ENCODE measurements around the gene ROR2. TPM values are rescaled to one million over a fixed set of nuclear protein-coding genes. Genes with fewer than 3 reads are reported as not detected.

ROR2 gene
- total RNA-seq, 1 experiment from 2014 or later, result not detected

DNA sequence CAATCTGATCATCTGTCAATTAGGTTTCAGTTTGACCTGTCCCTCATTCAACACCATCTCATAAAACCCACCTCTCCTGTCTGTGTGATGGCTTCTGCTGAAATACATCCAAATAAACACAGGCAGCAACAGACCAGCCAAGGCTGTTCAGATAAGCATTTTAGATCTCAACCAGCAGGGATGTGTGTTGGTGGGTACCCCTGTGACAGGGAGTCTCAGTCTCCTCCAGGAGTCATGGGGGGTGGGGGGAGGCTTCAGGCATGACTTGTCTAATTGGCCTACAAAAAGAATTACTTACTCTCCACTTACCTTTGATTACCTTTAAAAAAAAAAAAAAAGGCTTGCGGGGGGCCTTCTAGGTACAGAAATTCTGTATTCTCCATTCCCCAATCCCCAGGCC is 65.9 kb downstream of the ROR2 start:
- TF ChIP-seq, protein P1, sequence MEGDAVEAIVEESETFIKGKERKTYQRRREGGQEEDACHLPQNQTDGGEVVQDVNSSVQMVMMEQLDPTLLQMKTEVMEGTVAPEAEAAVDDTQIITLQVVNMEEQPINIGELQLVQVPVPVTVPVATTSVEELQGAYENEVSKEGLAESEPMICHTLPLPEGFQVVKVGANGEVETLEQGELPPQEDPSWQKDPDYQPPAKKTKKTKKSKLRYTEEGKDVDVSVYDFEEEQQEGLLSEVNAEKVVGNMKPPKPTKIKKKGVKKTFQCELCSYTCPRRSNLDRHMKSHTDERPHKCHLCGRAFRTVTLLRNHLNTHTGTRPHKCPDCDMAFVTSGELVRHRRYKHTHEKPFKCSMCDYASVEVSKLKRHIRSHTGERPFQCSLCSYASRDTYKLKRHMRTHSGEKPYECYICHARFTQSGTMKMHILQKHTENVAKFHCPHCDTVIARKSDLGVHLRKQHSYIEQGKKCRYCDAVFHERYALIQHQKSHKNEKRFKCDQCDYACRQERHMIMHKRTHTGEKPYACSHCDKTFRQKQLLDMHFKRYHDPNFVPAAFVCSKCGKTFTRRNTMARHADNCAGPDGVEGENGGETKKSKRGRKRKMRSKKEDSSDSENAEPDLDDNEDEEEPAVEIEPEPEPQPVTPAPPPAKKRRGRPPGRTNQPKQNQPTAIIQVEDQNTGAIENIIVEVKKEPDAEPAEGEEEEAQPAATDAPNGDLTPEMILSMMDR (IDR thresholded peaks at IDR 0.05; ENCODE audit: unreplicated experiment), result no peak
- Mint-ChIP-seq H3K4me3 (ENCODE audit: low read depth, unreplicated experiment) (no peak overlapping the region), H3K27ac (ENCODE audit: unreplicated experiment) (no peak overlapping the region), H3K4me1 (ENCODE audit: low read depth, unreplicated experiment) (no peaks in the 10 kb centered on the region), H3K9me3 (ENCODE audit: low read depth, unreplicated experiment) (no peaks in the 10 kb centered on the region), H3K36me3 (ENCODE audit: insufficient read depth, unreplicated experiment) (no peaks in the 10 kb centered on the region), H3K27me3 (ENCODE audit: unreplicated experiment) (peaks cover 59% of the 10 kb centered on the region)
- BruUV-seq (replicated peaks), result no TSS peak
- no peak for DNase-seq
- intact Hi-C loops (cut with micrococcal nuclease; ENCODE audit: unreplicated experiment), result no loop called here
- CTCF ChIA-PET, result no interaction called here

DNA sequence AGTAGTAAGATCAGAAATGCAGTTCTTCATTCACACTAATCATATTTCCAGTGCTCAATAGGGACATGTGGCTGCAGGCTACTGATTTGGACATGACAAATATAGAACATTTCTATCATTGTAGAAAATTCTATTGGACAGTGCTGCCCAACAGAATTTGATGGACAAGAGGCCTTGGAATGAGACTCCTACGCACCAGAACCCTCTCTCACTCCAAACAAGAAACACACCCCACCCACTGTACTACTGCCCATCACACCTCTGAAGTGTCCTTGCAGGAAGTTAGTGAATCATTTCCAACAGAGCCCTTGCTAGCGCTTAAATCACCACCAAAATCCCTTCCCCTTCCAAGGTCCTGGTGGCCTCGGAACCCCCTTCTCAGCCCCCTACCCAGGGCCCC is 66.5 kb downstream of the ROR2 start:
- H3K27me3 Mint-ChIP-seq (ENCODE audit: unreplicated experiment), result peaks cover 53% of the 10 kb centered on the region
- BruUV-seq (replicated peaks), result no TSS peak
- intact Hi-C loops (cut with micrococcal nuclease; ENCODE audit: unreplicated experiment), result no loop called here
- no peak overlapping the region for H3K4me3 Mint-ChIP-seq (ENCODE audit: low read depth, unreplicated experiment)
- TF ChIP-seq, protein P1 (IDR thresholded peaks at IDR 0.05; ENCODE audit: unreplicated experiment), result no peak
- H3K27ac Mint-ChIP-seq (ENCODE audit: unreplicated experiment), result no peak overlapping the region
- DNase-seq, result no peak
- no peaks in the 10 kb centered on the region for H3K4me1 Mint-ChIP-seq (ENCODE audit: low read depth, unreplicated experiment)
- no peaks in the 10 kb centered on the region for H3K9me3 Mint-ChIP-seq (ENCODE audit: low read depth, unreplicated experiment)
- H3K36me3 Mint-ChIP-seq (ENCODE audit: insufficient read depth, unreplicated experiment), result no peaks in the 10 kb centered on the region
- CTCF ChIA-PET, result no interaction called here

DNA sequence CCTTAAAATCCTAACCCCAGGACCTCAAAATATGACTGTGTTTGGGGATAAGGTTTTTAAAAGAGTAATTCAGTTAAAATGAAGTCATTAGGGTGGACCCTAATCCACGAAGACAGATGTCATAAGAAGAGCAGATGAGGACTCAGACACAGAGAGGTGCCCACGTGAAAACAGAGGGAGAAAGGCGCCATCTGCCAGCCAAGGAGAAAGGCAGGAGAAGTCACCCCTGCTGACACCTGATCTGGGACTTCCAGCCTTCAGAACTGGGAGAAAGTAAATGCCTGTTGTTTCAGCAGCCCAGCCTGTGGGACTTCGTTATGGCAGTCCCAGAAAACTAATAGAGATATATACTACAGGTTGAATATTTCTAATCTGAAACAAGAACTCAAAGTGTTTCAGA is 67.4 kb downstream of the ROR2 start:
- Mint-ChIP-seq H3K27ac (ENCODE audit: unreplicated experiment) (no peak overlapping the region), H3K4me1 (ENCODE audit: low read depth, unreplicated experiment) (no peaks in the 10 kb centered on the region), H3K36me3 (ENCODE audit: insufficient read depth, unreplicated experiment) (no peaks in the 10 kb centered on the region), H3K9me3 (ENCODE audit: low read depth, unreplicated experiment) (no peaks in the 10 kb centered on the region), H3K4me3 (ENCODE audit: low read depth, unreplicated experiment) (no peak overlapping the region), H3K27me3 (ENCODE audit: unreplicated experiment) (peaks cover 46% of the 10 kb centered on the region)
- no peak for DNase-seq
- TF ChIP-seq, protein P1 (IDR thresholded peaks at IDR 0.05; ENCODE audit: unreplicated experiment), result no peak
- no TSS peak for BruUV-seq (replicated peaks)
- CTCF ChIA-PET, result no interaction called here
- intact Hi-C loops (cut with micrococcal nuclease; ENCODE audit: unreplicated experiment), result no loop called here

DNA sequence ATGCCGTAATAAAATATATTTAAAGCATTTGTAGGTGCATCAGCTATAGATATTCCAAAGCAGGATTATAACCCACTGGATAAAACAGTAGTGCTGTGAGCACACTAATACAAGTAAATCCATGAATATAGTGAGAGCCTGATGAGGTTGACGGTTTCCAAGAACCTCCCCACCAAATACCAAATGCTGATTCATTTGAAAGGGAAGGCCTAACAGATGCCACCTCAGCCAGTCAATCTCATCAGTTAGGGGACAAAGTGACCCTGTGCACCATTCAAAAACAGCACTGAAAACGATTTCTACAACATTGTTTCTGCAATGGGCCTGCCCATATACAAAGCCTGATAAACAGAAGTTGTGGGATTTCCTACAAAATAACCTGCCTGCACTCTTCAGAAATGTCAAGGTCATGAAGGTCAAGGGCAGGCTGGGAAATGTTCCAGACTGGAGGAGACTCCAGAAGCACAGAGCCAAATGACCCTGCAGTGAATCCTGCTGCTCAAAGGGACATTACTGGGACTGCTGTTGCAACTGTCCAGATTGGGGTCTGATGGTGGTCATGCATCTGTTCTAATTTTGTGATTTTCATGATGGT is 69.6 kb downstream of the ROR2 start:
- DNase-seq, result no peak
- intact Hi-C loops (cut with micrococcal nuclease; ENCODE audit: unreplicated experiment), result no loop called here
- Mint-ChIP-seq H3K27ac (ENCODE audit: unreplicated experiment) (no peak overlapping the region), H3K4me3 (ENCODE audit: low read depth, unreplicated experiment) (no peak overlapping the region), H3K9me3 (ENCODE audit: low read depth, unreplicated experiment) (no peaks in the 10 kb centered on the region), H3K4me1 (ENCODE audit: low read depth, unreplicated experiment) (no peaks in the 10 kb centered on the region), H3K36me3 (ENCODE audit: insufficient read depth, unreplicated experiment) (no peaks in the 10 kb centered on the region), H3K27me3 (ENCODE audit: unreplicated experiment) (peaks cover 67% of the 10 kb centered on the region)
- BruUV-seq (replicated peaks), result no TSS peak
- CTCF ChIA-PET, result no interaction called here
- TF ChIP-seq, protein P1 (IDR thresholded peaks at IDR 0.05; ENCODE audit: unreplicated experiment), result no peak
